Caco-2 (cell line): ENCODE results near the gene PARM1. TPM values are rescaled to one million over a fixed set of nuclear protein-coding genes. Genes with fewer than 3 reads are reported as not detected.

Experiments
- BruUV-seq: library from RNA; stranded (reverse); fragments of 400-500 nt; replicated peaks from 2 replicates; lab custom pipeline; 2021; lab: Mats Ljungman, UMichigan
- CTCF ChIA-PET: fragments of 300-600 bp; sonication (Branson Sonifier 250); formaldehyde crosslinking; loops from one replicate; lab custom pipeline; 2022; ENCODE audit warnings: antibody characterized with exemption; lab: Charles Lee
- POLR2A ChIA-PET: fragments of 300-600 bp; sonication (Branson Sonifier 250); formaldehyde crosslinking; loops from one replicate; lab custom pipeline; 2022; ENCODE audit warnings: antibody characterized with exemption; lab: Charles Lee
- DNase-seq, 2 experiments: peaks; one replicate each; pipeline versions ENCODE4 v3.0.0 to v3.0.0-alpha.2; 2020 to 2022
- H3K27me3 ChIP-seq: replicated peaks from 2 replicates; pipeline ENCODE4 v1.6.0; 2011; ENCODE audit warnings: low read length; ENCODE audit not compliant: control insufficient read depth, insufficient read depth
- H3K36me3 ChIP-seq: 2 replicates; pipeline ENCODE4 v1.5.1; 2011; ENCODE audit warnings: low read length; ENCODE audit not compliant: control insufficient read depth, insufficient read depth
- H3K4me1 ChIP-seq: fragments of 250-450 bp; sonication (Bioruptor Pico); 2 replicates; pipeline ENCODE4 v1.5.1; 2020; ENCODE audit warnings: mild to moderate bottlenecking
- H3K4me3 ChIP-seq: 2 replicates; pipeline ENCODE4 v1.5.1; 2011; ENCODE audit warnings: low read depth, mild to moderate bottlenecking, control low read depth, low read length
- H3K9me3 ChIP-seq: fragments of 250-450 bp; sonication (Bioruptor Pico); 2 replicates; pipeline ENCODE4 v1.5.1; 2020; ENCODE audit warnings: mild to moderate bottlenecking, moderate library complexity
- H3K27ac Mint-ChIP-seq: one replicate; pipeline ENCODE4 v1.8.0; 2022; ENCODE audit warnings: mixed read lengths; ENCODE audit not compliant: unreplicated experiment
- H3K27me3 Mint-ChIP-seq: one replicate; pipeline ENCODE4 v1.8.0; 2022; ENCODE audit warnings: mixed read lengths; ENCODE audit not compliant: insufficient read depth, unreplicated experiment
- H3K36me3 Mint-ChIP-seq: one replicate; pipeline ENCODE4 v1.8.0; 2022; ENCODE audit warnings: mild to moderate bottlenecking, mixed read lengths; ENCODE audit not compliant: insufficient read depth, unreplicated experiment
- H3K4me1 Mint-ChIP-seq: one replicate; pipeline ENCODE4 v1.8.0; 2022; ENCODE audit warnings: low read depth, mixed read lengths; ENCODE audit not compliant: unreplicated experiment
- H3K4me3 Mint-ChIP-seq: one replicate; pipeline ENCODE4 v1.8.0; 2022; ENCODE audit warnings: mild to moderate bottlenecking, moderate library complexity, mixed read lengths; ENCODE audit not compliant: unreplicated experiment
- H3K9me3 Mint-ChIP-seq: one replicate; pipeline ENCODE4 v1.8.0; 2022; ENCODE audit warnings: mixed read lengths; ENCODE audit not compliant: unreplicated experiment
- CTCF ChIP-seq, 2 experiments: fragments of 200-600 bp in 1 of 2; IDR thresholded peaks; 1 replicate in 1 of 2; 2 replicates in 1 of 2; pipeline versions ENCODE4 v1.5.1 to v1.8.0; 2011 to 2022; ENCODE audit warnings: antibody characterized with exemption in 1 of 2, control low read depth in 1 of 2, inconsistent platforms in 1 of 2, low read depth in 1 of 2, low read length in 1 of 2, mild to moderate bottlenecking in 1 of 2, moderate library complexity in 1 of 2; ENCODE audit not compliant: insufficient read depth in 1 of 2, severe bottlenecking in 1 of 2, unreplicated experiment in 1 of 2
- intact Hi-C: fragments of 100-400 bp; cut with micrococcal nuclease; formaldehyde crosslinking; loops from one replicate; pipeline ENCODE4 v1.10.0; 2022; ENCODE audit not compliant: unreplicated experiment
- total RNA-seq: library from RNA; stranded (reverse); gene quantifications from 2 replicates; pipeline ENCODE4 v1.2.3, GENCODE V29; 2022

Gene PARM1
- total RNA-seq, 1 experiment from 2014 or later, result 1.7 TPM

- Mint-ChIP-seq H3K9me3 (no peaks in the 10 kb centered on the region), H3K27ac (no peak overlapping the region), H3K4me1 (no peaks in the 10 kb centered on the region), H3K36me3 (no peaks in the 10 kb centered on the region), H3K4me3 (no peak overlapping the region), H3K27me3 (peaks cover 5% of the 10 kb centered on the region)
- CTCF ChIA-PET, result no interaction called here
- TF ChIP-seq CTCF (IDR thresholded peaks at IDR 0.05; ENCODE audit: insufficient read depth in 1 of 2, low read depth in 1 of 2, low read length in 1 of 2, severe bottlenecking in 1 of 2, unreplicated experiment in 1 of 2), result no peak
- no peak for DNase-seq
- no TSS peak for BruUV-seq
- H3K36me3 ChIP-seq, result no peaks in the 10 kb centered on the region
- intact Hi-C loops, result no loop called here
- H3K27me3 ChIP-seq, result no peaks in the 10 kb centered on the region
- no peak overlapping the region for H3K4me3 ChIP-seq
- POLR2A ChIA-PET, result no interaction called here
- H3K9me3 ChIP-seq, result no peaks in the 10 kb centered on the region
- no peaks in the 10 kb centered on the region for H3K4me1 ChIP-seq
Observed at GRCh38 chr4:75080888-75081287, 148.0 kb downstream of the PARM1 start.

DNA sequence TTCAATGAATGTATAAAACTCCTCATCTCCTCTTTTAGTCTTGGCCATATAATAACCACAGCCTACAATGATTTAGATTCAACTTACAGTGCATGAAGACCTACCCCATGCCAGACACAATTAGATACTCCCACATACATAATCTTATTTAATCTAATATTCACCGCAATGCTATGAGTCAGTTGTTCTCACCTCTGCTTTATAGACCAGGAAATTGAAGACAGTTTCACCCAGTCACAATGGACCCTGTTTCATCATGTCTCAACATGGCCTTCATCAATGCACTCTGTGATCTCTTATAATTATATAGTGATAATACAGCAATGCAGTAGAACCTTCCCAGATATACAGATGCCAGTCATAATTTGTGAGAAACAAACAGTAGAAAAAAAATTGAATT is 148.6 kb downstream of the PARM1 start:
- ChIA-PET CTCF (no interaction called here), POLR2A (no interaction called here)
- intact Hi-C loops, result no loop called here
- Histone ChIP-seq H3K9me3 (no peaks in the 10 kb centered on the region), H3K4me3 (no peak overlapping the region), H3K36me3 (no peaks in the 10 kb centered on the region), H3K27me3 (no peaks in the 10 kb centered on the region), H3K4me1 (no peaks in the 10 kb centered on the region)
- no peaks in the 10 kb centered on the region for H3K4me1 Mint-ChIP-seq
- TF ChIP-seq CTCF (IDR thresholded peaks at IDR 0.05; ENCODE audit: insufficient read depth in 1 of 2, low read depth in 1 of 2, low read length in 1 of 2, severe bottlenecking in 1 of 2, unreplicated experiment in 1 of 2), result no peak
- BruUV-seq, result no TSS peak
- H3K27ac Mint-ChIP-seq, result no peak overlapping the region
- no peak overlapping the region for H3K4me3 Mint-ChIP-seq
- H3K36me3 Mint-ChIP-seq, result no peaks in the 10 kb centered on the region
- no peak for DNase-seq
- peaks cover 5% of the 10 kb centered on the region for H3K27me3 Mint-ChIP-seq
- H3K9me3 Mint-ChIP-seq, result no peaks in the 10 kb centered on the region

DNA sequence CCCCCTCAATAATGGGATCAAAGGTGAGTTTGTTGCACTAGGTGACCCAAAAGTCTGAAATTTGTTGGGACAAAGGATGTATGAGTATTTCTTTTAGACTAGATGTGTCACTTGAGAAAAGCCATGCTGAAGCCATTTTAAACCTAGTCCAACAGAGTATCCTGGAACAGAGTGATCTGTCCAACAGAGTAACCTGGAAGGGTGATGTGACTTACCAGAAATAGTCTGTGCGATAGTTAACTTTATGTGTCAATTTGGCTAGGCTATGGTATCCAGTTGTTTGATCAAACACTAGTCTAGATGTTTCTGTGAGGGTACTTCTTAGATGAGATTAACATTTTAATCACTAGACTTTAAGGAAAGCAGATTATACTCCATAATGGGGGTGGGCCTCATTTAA is 154.5 kb downstream of the PARM1 start:
- no peaks in the 10 kb centered on the region for H3K9me3 ChIP-seq
- Mint-ChIP-seq H3K27me3 (no peaks in the 10 kb centered on the region), H3K4me3 (no peak overlapping the region), H3K27ac (no peak overlapping the region), H3K4me1 (no peaks in the 10 kb centered on the region), H3K9me3 (no peaks in the 10 kb centered on the region), H3K36me3 (no peaks in the 10 kb centered on the region)
- intact Hi-C loops, result no loop called here
- POLR2A ChIA-PET, result no interaction called here
- CTCF ChIA-PET, result no interaction called here
- DNase-seq, result no peak
- no peaks in the 10 kb centered on the region for H3K4me1 ChIP-seq
- no peaks in the 10 kb centered on the region for H3K27me3 ChIP-seq
- no peaks in the 10 kb centered on the region for H3K36me3 ChIP-seq
- no peak for TF ChIP-seq CTCF (IDR thresholded peaks at IDR 0.05; ENCODE audit: insufficient read depth in 1 of 2, low read depth in 1 of 2, low read length in 1 of 2, severe bottlenecking in 1 of 2, unreplicated experiment in 1 of 2)
- BruUV-seq, result no TSS peak
- H3K4me3 ChIP-seq, result no peak overlapping the region
